Psoas muscle (tissue), 8 donors: ENCODE data around the gene GOLT1B. TPM values are rescaled to one million over a fixed set of nuclear protein-coding genes. Genes with fewer than 3 reads are reported as not detected.
A peak's percentile ranks its signal among the peaks of the same experiment; 100 is the strongest.

Source experiments
- ATAC-seq, 4 donors: fragments of 200-7000 bp; cut with Tn5 transposase; one replicate each; pipeline ENCODE4 v1.9.1; 2020; ENCODE audit warnings: moderate library complexity in 3 of 4, mild to moderate bottlenecking in 2 of 4
- DNase-seq, 2 donors: peaks; one replicate each; pipeline ENCODE4 v3.0.0-alpha.2; 2020
- H3K27ac ChIP-seq: fragments of 200-600 bp; one replicate; pipeline ENCODE4 v1.8.0; 2022
- H3K27me3 ChIP-seq, 3 donors: fragments of 200-600 bp in 1 of 3; one replicate each; pipeline versions ENCODE4 v1.6.1 to v1.8.0; 2013 to 2022; ENCODE audit warnings: low read length in 2 of 3, mild to moderate bottlenecking in 2 of 3, moderate library complexity in 1 of 3; ENCODE audit not compliant: insufficient read depth in 3 of 3
- H3K36me3 ChIP-seq, 2 donors: fragments of 200-600 bp in 1 of 2; one replicate each; pipeline versions ENCODE4 v1.6.1 to v1.8.0; 2013 to 2022; ENCODE audit warnings: low read depth in 1 of 2, mild to moderate bottlenecking in 1 of 2, moderate library complexity in 1 of 2; ENCODE audit not compliant: insufficient read depth in 1 of 2
- H3K4me1 ChIP-seq: fragments of 200-600 bp; one replicate; pipeline ENCODE4 v1.8.0; 2022
- H3K4me3 ChIP-seq: fragments of 200-600 bp; one replicate; pipeline ENCODE4 v1.8.0; 2022; ENCODE audit warnings: mild to moderate bottlenecking
- H3K9me3 ChIP-seq: fragments of 200-600 bp; one replicate; pipeline ENCODE4 v1.8.0; 2022
- CTCF ChIP-seq: fragments of 200-600 bp; IDR thresholded peaks from one replicate; pipeline ENCODE4 v1.8.0; 2022; ENCODE audit warnings: antibody characterized with exemption
- WGBS, 3 donors: extraction: QIAGEN DNeasy Blood & Tissue Kit; methylation state at CpG; one replicate each; pipeline versions ENCODE4 v1.1.6 to v1.1.7; 2013; 5-methylcytosine and 5-hydroxymethylcytosine counted together
- intact Hi-C, 2 donors: fragments of 100-400 bp; cut with DNase I; formaldehyde crosslinking; loops; one replicate each; pipeline versions ENCODE4 v1.11.0 to v1.14.2; 2022
- polyA plus RNA-seq, 3 donors: library from polyadenylated mRNA; stranded (reverse); fragments of 200-250 nt; gene quantifications; one replicate each; pipeline ENCODE4 v1.2.3, GENCODE V29; 2013
- total RNA-seq, 4 donors: library from RNA; stranded (reverse); fragmentation: NEBNext Ultra II Directional in 2 of 4; extraction: Animal tissue kit (Norgen Biotek cat#: 25700) in 2 of 4; gene quantifications; one replicate each; pipeline versions ENCODE4 v1.2.1 to v1.2.4, GENCODE V29; 2021 to 2023
- donor health status: healthy with polysubstance abuse.
- donor health status: DM: no; HTN: no; CAD: no; lungs with moderate emphysema.
- donor health status: Bipolar disorder and iron deficiency.
- donor health status: healthy.
- donor health status: DM: yes; HTN: yes; CAD: no.
- donor health status: DM: no; HTN: no; CAD: no.
- donor health status: DM: no; HTN: no; CAD: no.
- donor health status: DM: yes; HTN: yes; CAD: no.

GOLT1B gene
- total and polyA plus RNA-seq, 7 donors = 14.0 to 62.2 (median 20.3) TPM

- no peak for DNase-seq
Observed at GRCh38 chr12:21551841-21552465, 50.4 kb downstream of the GOLT1B start.

GRCh38 chr12:21552635-21553328 lies 51.2 kb downstream of the GOLT1B start:
- intact Hi-C loops = no loop called here
- WGBS, 3 donors = 40 to 53% (median 43%) methylated on average over 6 of the region's 6 CpGs
- H3K27ac ChIP-seq = peak overlapping the region; percentile 89
- no peaks in the 10 kb centered on the region for H3K9me3 ChIP-seq
- peak; percentile 38 to 57 (median 50) for ATAC-seq
- no peak for TF ChIP-seq CTCF
- H3K36me3 ChIP-seq = no peaks in the 10 kb centered on the region
- no peak overlapping the region for H3K4me3 ChIP-seq
- H3K4me1 ChIP-seq = peaks cover 26% of the 10 kb centered on the region
- no peaks in the 10 kb centered on the region for H3K27me3 ChIP-seq
- no peak for DNase-seq

More at GRCh38 chr12:21551841-21552465, 50.4 kb downstream of the GOLT1B start:
- H3K27me3 ChIP-seq = no peaks in the 10 kb centered on the region
- H3K4me1 ChIP-seq = peaks cover 26% of the 10 kb centered on the region
- H3K9me3 ChIP-seq = no peaks in the 10 kb centered on the region
- no peak for TF ChIP-seq CTCF
- H3K36me3 ChIP-seq = no peaks in the 10 kb centered on the region
- H3K4me3 ChIP-seq = no peak overlapping the region
- peak; percentile 82 to 94 (median 86) for ATAC-seq
- intact Hi-C loops = no loop called here
- peak overlapping the region; percentile 89 for H3K27ac ChIP-seq
- 5 to 10% (median 8%) methylated on average over 4 of the region's 4 CpGs for WGBS, 3 donors

- Histone ChIP-seq H3K4me1 (peaks cover 26% of the 10 kb centered on the region), H3K9me3 (no peaks in the 10 kb centered on the region), H3K36me3 (no peaks in the 10 kb centered on the region), H3K27me3 (no peaks in the 10 kb centered on the region), H3K4me3 (no peak overlapping the region), H3K27ac (peak overlapping the region; percentile 89)
- no peak for TF ChIP-seq CTCF
- no peak for DNase-seq
- peak; percentile 74 to 86 (median 84) for ATAC-seq
- intact Hi-C loops = no loop called here
Observed at GRCh38 chr12:21553329-21553675, 51.7 kb downstream of the GOLT1B start.

GRCh38 chr12:21558100-21558679 lies 56.6 kb downstream of the GOLT1B start:
- no peak for DNase-seq
- no peaks in the 10 kb centered on the region for H3K9me3 ChIP-seq
- H3K4me1 ChIP-seq = no peaks in the 10 kb centered on the region
- intact Hi-C loops = no loop called here
- no peak for TF ChIP-seq CTCF
- H3K27ac ChIP-seq = no peak overlapping the region
- WGBS, 3 donors = 82 to 91% (median 82%) methylated on average over 9 of the region's 9 CpGs
- H3K4me3 ChIP-seq = no peak overlapping the region
- no peak for ATAC-seq
- H3K36me3 ChIP-seq = no peaks in the 10 kb centered on the region
- H3K27me3 ChIP-seq = no peaks in the 10 kb centered on the region
